Measurements from ENCODE around the gene PHEX.
A peak's percentile ranks its signal among the peaks of the same experiment; 100 is the strongest.

The PHEX gene

GRCh38 chrX:22124098-22124497 lies 92.0 kb downstream of the PHEX start:
- no peak for TF ChIP-seq CTCF (IDR thresholded peaks at IDR 0.05; ENCODE audit: extremely low read depth, missing control alignments)

GRCh38 chrX:22125481-22125880 lies 93.4 kb downstream of the PHEX start:
- DNase-seq (ENCODE audit: low spot score) = no peak
- no peak for TF ChIP-seq CTCF (IDR thresholded peaks at IDR 0.05; ENCODE audit: extremely low read depth, missing control alignments)

More at GRCh38 chrX:22124098-22124497, 92.0 kb downstream of the PHEX start:
- DNase-seq (ENCODE audit: low spot score) = no peak

GRCh38 chrX:22126327-22126726 lies 94.2 kb downstream of the PHEX start:
- TF ChIP-seq CTCF (IDR thresholded peaks at IDR 0.05; ENCODE audit: extremely low read depth, missing control alignments) = no peak

GRCh38 chrX:22128961-22129360 lies 96.8 kb downstream of the PHEX start:
- DNase-seq (ENCODE audit: low spot score) = no peak
- no peak for TF ChIP-seq CTCF (IDR thresholded peaks at IDR 0.05; ENCODE audit: extremely low read depth, missing control alignments)

More at GRCh38 chrX:22126327-22126726, 94.2 kb downstream of the PHEX start:
- no peak for DNase-seq (ENCODE audit: low spot score)

GRCh38 chrX:22134681-22135080 lies 102.6 kb downstream of the PHEX start:
- no peak for DNase-seq (ENCODE audit: low spot score)
- TF ChIP-seq CTCF (IDR thresholded peaks at IDR 0.05; ENCODE audit: extremely low read depth, missing control alignments) = no peak

GRCh38 chrX:22135171-22135711 lies 103.1 kb downstream of the PHEX start:
- no peak for DNase-seq (ENCODE audit: low spot score)
- no peak for TF ChIP-seq CTCF (IDR thresholded peaks at IDR 0.05; ENCODE audit: extremely low read depth, missing control alignments)

- peak; percentile 29 for TF ChIP-seq CTCF (IDR thresholded peaks at IDR 0.05; ENCODE audit: extremely low read depth, missing control alignments)
- peak; percentile 8 for DNase-seq (ENCODE audit: low spot score)
Measured at GRCh38 chrX:22135994-22136684, 104.0 kb downstream of the PHEX start.

Data from GM20000 (cell line).